GM18502 (cell line): Measurements from ENCODE around the gene HNF1B.

Experiments
- ATAC-seq: cut with Tn5 transposase; IDR thresholded peaks from one replicate; pipeline ENCODE4 v1.9.1; 2021; ENCODE audit warnings: mild to moderate bottlenecking; ENCODE audit not compliant: unreplicated experiment, poor library complexity

HNF1B gene

DNA sequence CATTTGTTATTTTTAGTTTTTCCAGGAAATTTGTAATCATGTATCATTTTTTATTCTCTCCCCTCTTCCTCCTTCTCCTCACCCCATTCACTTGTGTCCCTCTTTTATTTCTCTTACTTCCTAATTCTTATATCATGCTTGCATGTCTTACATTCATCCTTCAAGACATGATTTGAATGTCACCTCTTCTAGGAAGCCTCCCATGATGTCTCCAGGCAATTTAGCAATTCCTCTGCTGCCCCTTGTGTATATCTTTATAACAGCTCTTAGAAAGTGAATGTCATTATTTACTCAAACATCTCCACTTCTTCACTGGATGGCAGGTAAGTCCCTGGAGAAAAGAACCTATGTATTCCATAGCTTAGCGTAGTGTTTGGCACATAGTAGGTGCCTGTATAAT is 7.8 kb downstream of the HNF1B start:
- no peak for ATAC-seq

- no peak for ATAC-seq
These were observed 8.4 kb downstream of the HNF1B start for GRCh38 chr17:37736428-37736827.

DNA sequence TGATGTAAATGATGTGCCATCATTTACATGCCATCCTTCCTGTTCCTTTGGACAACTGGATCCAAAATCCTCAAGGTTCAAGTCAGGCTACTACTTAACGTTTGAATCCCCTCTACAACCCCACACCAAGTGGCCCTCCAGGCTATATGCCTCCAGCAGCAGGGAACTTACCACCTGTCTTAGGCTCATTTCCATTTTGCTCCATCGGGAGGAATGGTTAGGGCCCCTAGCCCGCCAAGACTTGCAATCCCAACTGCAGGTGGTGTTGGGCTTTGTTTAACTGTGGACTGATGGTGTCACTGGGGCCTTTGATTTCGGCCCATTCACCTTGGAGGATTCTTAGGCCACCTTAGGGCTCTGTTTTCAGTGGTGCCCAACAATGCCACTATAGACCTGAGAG is 9.7 kb downstream of the HNF1B start:
- ATAC-seq: no peak

GRCh38 chr17:37732316-37732715 is 12.5 kb downstream of the HNF1B start:
- ATAC-seq: no peak

DNA sequence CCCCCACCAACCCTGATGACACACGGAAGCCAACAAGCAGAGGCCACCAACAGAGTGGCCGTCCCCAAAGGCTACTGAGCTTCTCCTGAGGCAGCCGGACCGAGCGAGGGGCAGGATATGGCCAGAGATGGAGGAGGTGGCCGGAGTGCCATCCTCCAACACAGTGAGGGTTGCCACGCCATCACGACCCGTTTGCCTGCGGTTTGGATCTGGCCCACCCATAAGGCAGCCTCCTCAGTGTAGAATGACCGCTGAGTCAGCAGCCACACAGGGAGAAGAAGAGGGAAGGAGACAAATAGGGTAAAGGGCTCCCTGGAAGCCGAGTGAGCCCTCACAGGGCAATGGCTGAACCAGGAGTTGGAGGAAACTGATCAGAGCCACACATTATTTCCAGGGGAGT is 13.8 kb downstream of the HNF1B start:
- ATAC-seq: no peak

- no peak for ATAC-seq
These were observed 15.0 kb downstream of the HNF1B start for GRCh38 chr17:37729905-37730304.

GRCh38 chr17:37726891-37727675 is 17.8 kb downstream of the HNF1B start:
- ATAC-seq: no peak

DNA sequence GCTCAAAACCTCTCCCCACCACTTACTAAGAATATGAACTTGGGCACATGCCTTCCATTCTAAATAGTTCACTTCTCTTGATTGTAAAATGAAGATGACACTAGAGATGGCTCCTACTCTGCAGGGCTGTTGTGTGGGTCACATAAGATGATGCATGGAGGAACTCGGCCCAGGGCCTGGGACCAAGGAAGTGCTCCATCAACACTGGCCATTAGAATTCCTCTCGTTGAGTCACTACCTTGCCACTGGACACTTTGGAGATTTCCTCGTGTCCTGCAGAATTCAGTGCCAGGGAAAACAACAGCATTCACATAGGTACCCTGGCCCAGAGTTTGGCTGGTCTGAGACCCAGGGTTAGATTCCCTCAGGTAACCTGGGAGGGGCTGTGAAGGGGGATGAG is 18.6 kb downstream of the HNF1B start:
- ATAC-seq: no peak

DNA sequence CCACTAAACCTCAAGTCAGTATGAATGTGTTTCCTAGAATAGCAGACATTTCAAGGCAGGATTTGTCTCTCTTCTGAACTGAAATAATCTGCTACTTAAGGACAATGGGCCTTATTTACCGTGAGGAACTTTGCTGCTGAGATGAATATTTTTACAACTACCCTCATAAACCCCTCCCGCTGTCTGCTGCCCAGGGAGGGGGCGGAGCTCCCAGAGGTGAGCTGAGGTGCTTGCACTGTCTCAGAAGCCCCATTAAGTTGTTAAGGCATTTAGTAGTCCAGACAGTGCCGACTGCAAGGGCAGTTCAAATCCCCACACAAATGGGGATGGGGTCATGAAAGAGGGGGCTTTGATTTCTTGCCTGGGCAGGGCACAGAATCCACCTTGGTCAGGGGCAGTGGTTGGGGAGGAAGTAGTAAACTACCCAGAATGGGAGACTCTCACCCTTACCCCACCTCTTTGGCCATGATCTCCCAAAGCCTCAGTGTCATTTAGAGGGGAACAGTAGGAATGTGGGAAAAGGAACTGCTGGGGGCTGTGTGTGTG is 19.2 kb downstream of the HNF1B start:
- no peak for ATAC-seq

DNA sequence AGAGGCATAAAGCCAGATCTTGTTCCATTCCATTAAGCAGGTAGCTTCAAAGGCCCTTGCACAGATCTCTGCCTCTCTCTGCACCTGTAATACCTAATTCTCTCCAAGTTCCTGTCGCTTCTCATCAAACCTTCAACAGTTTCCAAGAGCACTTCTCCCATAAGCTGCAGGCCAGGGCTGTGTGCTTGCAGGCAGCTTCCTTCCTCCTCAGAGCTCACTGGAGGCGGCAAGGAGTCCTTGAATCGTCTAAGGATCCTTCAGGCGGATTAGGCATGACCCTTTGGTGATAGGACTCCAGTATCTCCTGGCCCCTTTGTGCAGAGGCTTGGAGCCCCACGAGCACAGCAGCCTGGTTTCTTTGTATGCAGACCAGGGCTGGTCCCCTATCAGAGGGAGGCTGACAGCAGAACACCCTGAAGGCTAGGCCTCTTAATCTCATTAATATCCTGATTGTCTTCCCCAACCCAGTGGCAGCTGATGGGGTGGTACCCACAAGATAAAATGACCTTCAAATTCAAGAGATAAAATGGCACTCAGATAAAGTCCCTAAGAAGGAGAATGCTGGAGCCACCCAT is 19.8 kb downstream of the HNF1B start:
- ATAC-seq: no peak

DNA sequence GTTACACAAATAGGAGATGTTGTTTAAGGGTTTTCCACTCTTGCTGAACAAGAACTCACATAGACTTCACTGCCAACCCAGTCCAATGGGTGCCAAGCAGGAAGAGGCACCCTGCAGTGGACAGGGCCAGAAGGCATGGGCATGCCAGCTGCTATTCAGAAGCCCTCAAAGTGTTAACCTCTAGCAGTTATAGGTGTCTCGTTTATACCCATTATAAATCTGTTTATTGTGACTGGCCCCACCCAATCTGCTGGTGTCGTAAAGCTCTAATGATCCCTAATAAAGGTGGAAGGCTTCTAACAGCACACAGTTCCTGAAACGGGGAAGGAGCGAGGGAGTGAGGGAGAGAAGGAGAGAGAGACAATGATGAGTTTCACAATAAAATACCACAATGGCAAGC is 23.9 kb downstream of the HNF1B start:
- no peak for ATAC-seq

GRCh38 chr17:37719866-37720265 is 25.0 kb downstream of the HNF1B start:
- ATAC-seq: no peak

DNA sequence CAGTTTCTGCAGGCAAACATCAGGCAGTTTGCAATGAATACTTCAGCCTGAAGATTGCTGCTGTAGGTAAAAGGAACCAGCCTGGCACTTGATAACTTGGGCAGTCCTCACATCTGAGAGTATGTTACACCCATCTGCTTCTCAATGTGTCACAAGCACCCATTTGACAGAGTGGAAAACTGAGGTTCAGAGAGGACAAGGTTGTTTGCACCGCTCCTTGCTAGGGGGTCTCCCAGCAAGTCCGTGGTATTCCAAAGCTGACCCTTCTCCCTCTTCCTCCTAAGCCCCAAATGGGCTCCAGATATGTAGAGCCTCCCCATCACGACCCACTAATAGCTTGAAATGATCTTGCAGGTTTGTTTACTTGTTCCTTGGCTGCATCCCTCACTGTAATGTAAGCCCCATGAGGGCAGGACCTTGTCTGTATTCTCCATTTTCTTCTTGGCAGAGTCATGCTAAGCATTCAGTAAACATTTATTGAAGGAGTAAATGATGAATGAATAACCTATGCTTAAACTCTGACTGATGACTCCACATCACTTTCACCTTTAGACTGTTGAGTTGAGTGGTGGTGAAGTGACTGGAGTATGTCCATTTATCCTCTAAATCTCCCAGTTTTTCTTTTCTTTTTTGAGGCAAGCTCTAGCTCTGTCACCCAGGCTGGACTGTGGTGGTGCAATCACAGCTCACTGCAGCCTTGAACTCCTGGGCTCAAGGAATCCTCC is 26.4 kb downstream of the HNF1B start:
- ATAC-seq: no peak

- ATAC-seq: no peak
These were observed 27.1 kb downstream of the HNF1B start for GRCh38 chr17:37717627-37718323.

GRCh38 chr17:37714897-37715296 is 30.0 kb downstream of the HNF1B start:
- ATAC-seq: no peak

DNA sequence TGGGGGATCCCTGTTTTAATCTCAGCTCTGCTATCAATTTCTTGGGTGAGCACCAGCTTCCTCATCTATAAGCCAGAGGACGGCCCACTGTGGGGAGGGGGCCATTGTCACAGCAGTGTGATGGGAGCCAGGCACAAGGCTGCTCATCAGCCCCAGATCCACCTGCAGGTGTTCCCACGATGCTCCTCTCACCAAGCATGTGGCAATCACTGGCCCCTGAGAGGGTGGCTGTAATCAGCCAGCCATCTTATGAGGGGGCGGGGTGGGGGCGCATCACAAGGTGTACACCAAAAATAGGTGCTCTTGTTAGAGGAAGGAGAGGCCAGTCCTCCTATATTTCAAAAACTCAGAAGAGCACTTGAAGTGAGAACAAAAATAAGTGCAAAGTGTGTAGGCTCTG is 31.2 kb downstream of the HNF1B start:
- ATAC-seq: no peak

GRCh38 chr17:37713028-37713431 is 31.8 kb downstream of the HNF1B start:
- ATAC-seq: no peak

DNA sequence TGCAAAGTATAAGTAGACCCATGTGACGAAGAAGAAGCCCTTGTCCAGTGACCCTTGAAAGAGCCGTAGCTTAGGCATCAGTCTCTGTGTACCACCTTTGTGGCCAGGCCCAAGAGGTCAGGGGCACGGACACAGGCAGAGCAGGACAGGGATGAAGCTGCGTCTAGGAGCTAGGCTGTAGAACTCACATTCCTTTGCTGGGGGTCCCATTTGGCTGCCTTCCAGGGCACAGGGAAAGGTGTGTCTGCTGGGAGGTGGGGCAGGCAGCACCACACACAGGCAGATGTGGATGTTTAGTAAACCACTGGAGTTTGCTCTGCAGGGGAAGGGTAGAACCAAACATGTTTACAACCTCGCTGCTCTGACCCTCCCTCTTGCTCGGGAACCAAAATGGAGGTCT is 33.7 kb downstream of the HNF1B start:
- ATAC-seq: no peak

GRCh38 chr17:37710344-37710886 is 34.4 kb downstream of the HNF1B start:
- ATAC-seq: no peak

DNA sequence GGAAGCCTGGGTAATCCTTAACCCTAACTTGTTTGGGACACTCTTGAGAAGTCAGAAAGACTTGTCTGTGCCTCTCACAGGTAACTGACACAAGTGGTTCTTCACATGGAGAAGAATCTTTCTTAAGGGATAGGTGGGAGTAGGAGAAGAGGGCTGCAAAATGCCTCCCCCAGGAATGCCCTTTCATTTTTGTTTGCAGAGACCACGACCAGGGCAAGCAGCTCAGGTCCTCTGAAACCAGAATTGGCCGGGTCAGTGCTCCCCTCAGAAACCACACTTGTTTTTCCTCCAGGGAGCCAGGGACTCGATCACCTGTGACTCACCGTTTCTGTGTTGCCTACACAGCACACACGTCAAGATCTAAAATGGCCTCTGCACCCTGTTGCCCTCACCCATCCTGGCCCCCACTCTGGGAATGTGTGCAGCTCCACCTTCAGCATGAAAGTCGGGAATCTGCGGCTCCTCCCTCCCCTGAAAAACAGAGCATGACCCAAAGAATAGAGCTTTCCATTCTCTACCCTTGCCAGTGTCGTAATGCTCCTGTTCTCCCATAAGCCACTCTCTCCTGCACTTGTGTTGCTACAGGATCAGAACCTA is 36.1 kb downstream of the HNF1B start:
- no peak for ATAC-seq
